Left lobe of liver (tissue), 2 donors: Measurements from ENCODE around the gene OR14I1. TPM values are rescaled to one million over a fixed set of nuclear protein-coding genes. Genes with fewer than 3 reads are reported as not detected.
A peak's percentile ranks its signal among the peaks of the same experiment; 100 is the strongest.
"Not testable (repeated sequence)": the region's sequence is repeated elsewhere in the genome, so short reads cannot be mapped to it uniquely, and the experiment has no call there.

Experiments used
- ATAC-seq: fragments of 200-7000 bp; cut with Tn5 transposase; one replicate; pipeline ENCODE4 v1.9.1; 2020; ENCODE audit warnings: mild to moderate bottlenecking, moderate library complexity
- DNase-seq: peaks from one replicate; pipeline ENCODE4 v3.0.0-alpha.2; 2020; ENCODE audit warnings: low spot score
- total RNA-seq: library from RNA; stranded (reverse); gene quantifications from one replicate; pipeline ENCODE4 v1.2.1, GENCODE V29; 2021
- donor health status: DM: no; HTN: no; CAD: no; lungs with moderate emphysema.
- donor health status: DM: no; HTN: yes; CAD: no.

The OR14I1 gene
- total RNA-seq, 1 donor from 2014 or later: not detected

GRCh38 chr1:248688527-248689298, 13.9 kb downstream of the OR14I1 start:
- no peak for DNase-seq
- no peak for ATAC-seq

- DNase-seq (no peak), ATAC-seq (peak; percentile 59)
These were observed 15.8 kb downstream of the OR14I1 start for GRCh38 chr1:248686815-248687214.

DNA sequence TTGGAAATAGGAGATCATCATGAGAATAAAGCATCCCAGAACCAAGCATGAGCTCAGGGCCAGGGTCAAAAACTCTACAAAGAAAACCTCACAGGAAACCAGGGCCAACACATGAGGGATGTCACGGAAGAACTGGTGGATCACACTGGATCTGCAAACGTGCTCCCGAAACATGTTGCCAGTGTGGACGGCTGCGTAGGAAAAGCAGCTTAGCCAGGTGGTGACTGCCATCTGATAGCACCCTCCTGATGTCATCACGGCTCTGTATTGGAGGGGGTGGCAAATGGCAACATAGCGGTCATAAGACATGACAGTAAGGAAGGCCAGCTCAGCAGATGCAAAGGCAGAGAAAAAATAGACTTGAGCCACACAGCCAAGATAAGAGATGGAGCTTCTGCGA, 20.9 kb downstream of the OR14I1 start:
- no peak for DNase-seq
- ATAC-seq: no peak

DNA sequence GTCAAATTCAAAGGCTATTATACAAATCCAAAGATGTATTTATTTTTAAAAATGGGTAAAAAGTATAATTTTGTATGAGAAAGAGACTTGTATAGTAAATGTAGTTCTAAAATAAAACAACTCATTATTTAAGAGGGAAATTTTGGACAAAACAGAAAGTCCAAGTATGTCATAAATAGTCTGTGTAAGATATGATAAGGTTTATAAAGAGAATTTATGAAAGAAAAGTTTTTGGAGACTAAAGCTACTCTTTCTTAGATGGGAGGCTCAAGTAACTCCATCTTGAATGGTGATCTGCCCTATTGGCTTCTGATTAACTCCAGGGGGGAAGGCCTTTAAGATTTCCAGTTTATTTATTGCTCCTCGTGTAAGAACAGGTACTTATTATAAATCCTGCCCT, 32.6 kb downstream of the OR14I1 start:
- DNase-seq (no peak), ATAC-seq (no peak)

- not testable (repeated sequence) for ATAC-seq, DNase-seq
These were observed 38.9 kb downstream of the OR14I1 start for GRCh38 chr1:248663453-248664328.

- DNase-seq: not testable (repeated sequence)
These were observed 45.8 kb downstream of the OR14I1 start for GRCh38 chr1:248656797-248657196.

GRCh38 chr1:248655354-248655753, 47.2 kb downstream of the OR14I1 start, which contains the start of gene OR2T27:
Gene OR2T27 (minus strand): TSS chr1:248655528. CDS start chr1:248650884, 4,644 bp downstream.
- DNase-seq, ATAC-seq: not testable (repeated sequence)

More at GRCh38 chr1:248656797-248657196, 45.8 kb downstream of the OR14I1 start:
- not testable (repeated sequence) for ATAC-seq

Other genes starting within 250 kb of the OR14I1 start
- not detected for gene OR2T3, start 229.4 kb downstream of the OR14I1 start, total RNA-seq
- gene OR2T5, start 214.2 kb downstream of the OR14I1 start, total RNA-seq: not detected
- gene OR2G6, start 194.7 kb downstream of the OR14I1 start, total RNA-seq: not detected
- gene OR2T29, start 140.0 kb downstream of the OR14I1 start, total RNA-seq: not detected
- gene OR2T34, start 128.0 kb downstream of the OR14I1 start, total RNA-seq: not detected
- not detected for gene OR2T10, start 105.1 kb downstream of the OR14I1 start, total RNA-seq
- not detected for gene OR2T11, start 67.7 kb downstream of the OR14I1 start, total RNA-seq
- gene OR2T35, start 57.5 kb downstream of the OR14I1 start, total RNA-seq: not detected
- gene OR2T27, start 47.2 kb downstream of the OR14I1 start, total RNA-seq: not detected
- gene LYPD8, start 53.0 kb upstream of the OR14I1 start, total RNA-seq: not detected
- 15.3 TPM for gene SH3BP5L, start 123.1 kb upstream of the OR14I1 start, total RNA-seq
- gene ZNF672, start 135.5 kb upstream of the OR14I1 start, total RNA-seq: 19.6 TPM
- 20.2 TPM for gene ZNF692, start 156.3 kb upstream of the OR14I1 start, total RNA-seq
- gene PGBD2, start 203.5 kb upstream of the OR14I1 start, total RNA-seq: 3.4 TPM